HEK293 (cell line): ENCODE results near the gene P2RY6.

Experiments used
- CTCF ChIA-PET: fragments of 350-600 bp; formaldehyde crosslinking; extraction: SDS; loops from one replicate; lab custom pipeline; 2021; ENCODE audit warnings: antibody characterized with exemption; lab: Yijun Ruan, JAX
- POLR2A ChIA-PET: fragments of 300-600 bp; formaldehyde crosslinking; extraction: SDS; loops from one replicate; lab custom pipeline; 2020; ENCODE audit warnings: antibody characterized with exemption, inconsistent platforms; lab: Yijun Ruan, JAX
- H3K27ac ChIP-seq: fragments of 200-500 bp; sonication (Bioruptor generic); 2 replicates; pipeline ENCODE4 v1.5.1; 2014; ENCODE audit warnings: low read depth, low read length, control low read depth, inconsistent platforms; ENCODE audit errors: extremely low read depth
- H3K36me3 ChIP-seq, 2 experiments: fragments of 200-500 bp in 1 of 2; sonication (Bioruptor generic) in 1 of 2; 1 replicate in 1 of 2; 2 replicates in 1 of 2; pipeline ENCODE4 v1.5.1; 2014 to 2017; ENCODE audit warnings: inconsistent platforms in 2 of 2, low read length in 2 of 2; ENCODE audit not compliant: control insufficient read depth in 2 of 2, insufficient read depth in 1 of 2
- H3K4me1 ChIP-seq: fragments of 200-500 bp; sonication (Bioruptor generic); 2 replicates; pipeline ENCODE4 v1.5.1; 2014; ENCODE audit warnings: mild to moderate bottlenecking, low read length, inconsistent platforms; ENCODE audit not compliant: control insufficient read depth, insufficient read depth
- H3K4me3 ChIP-seq: 2 replicates; pipeline ENCODE4 v1.5.1; 2011; ENCODE audit warnings: low read depth, mild to moderate bottlenecking, control low read depth, low read length, moderate library complexity
- H3K9me3 ChIP-seq: fragments of 200-500 bp; sonication (Bioruptor generic); 2 replicates; pipeline ENCODE4 v1.5.1; 2014; ENCODE audit warnings: low read depth, low read length, inconsistent platforms; ENCODE audit not compliant: control insufficient read depth, insufficient read depth
- ELK4 ChIP-seq: IDR thresholded peaks from 2 replicates; pipeline ENCODE4 v1.6.1; 2011; ENCODE audit warnings: mild to moderate bottlenecking, low read depth, low read length, borderline replicate concordance
- GLIS1 ChIP-seq: fragments of 450-650 bp; formaldehyde crosslinking; IDR thresholded peaks from 2 replicates; pipeline ENCODE4 v1.5.1; 2016; ENCODE audit warnings: missing biosample characterization, missing genetic modification characterization
- REPIN1 ChIP-seq: fragments of 450-650 bp; formaldehyde crosslinking; IDR thresholded peaks from 2 replicates; pipeline ENCODE4 v1.5.1; 2017; ENCODE audit warnings: missing biosample characterization, missing genetic modification characterization, low read depth
- ZFP3 ChIP-seq: fragments of 450-650 bp; formaldehyde crosslinking; IDR thresholded peaks from 2 replicates; pipeline ENCODE4 v1.5.1; 2016; ENCODE audit warnings: low read depth, missing biosample characterization, missing genetic modification characterization
- ZFP37 ChIP-seq: fragments of 450-650 bp; formaldehyde crosslinking; IDR thresholded peaks from 2 replicates; pipeline ENCODE4 v1.5.1; 2016; ENCODE audit warnings: missing biosample characterization, missing genetic modification characterization
- ZIC2 ChIP-seq: fragments of 450-650 bp; formaldehyde crosslinking; IDR thresholded peaks from 2 replicates; pipeline ENCODE4 v1.5.1; 2016; ENCODE audit warnings: missing biosample characterization, missing genetic modification characterization
- ZNF133 ChIP-seq: fragments of 450-650 bp; formaldehyde crosslinking; IDR thresholded peaks from 2 replicates; pipeline ENCODE4 v1.5.1; 2016; ENCODE audit warnings: missing biosample characterization, missing genetic modification characterization
- ZNF2 ChIP-seq: fragments of 450-650 bp; formaldehyde crosslinking; IDR thresholded peaks from 2 replicates; pipeline ENCODE4 v1.5.1; 2016; ENCODE audit warnings: missing biosample characterization, missing genetic modification characterization
- ZNF211 ChIP-seq: fragments of 450-650 bp; formaldehyde crosslinking; IDR thresholded peaks from 2 replicates; pipeline ENCODE4 v1.5.1; 2016; ENCODE audit warnings: low read depth, missing biosample characterization, missing genetic modification characterization
- ZNF292 ChIP-seq: fragments of 450-650 bp; formaldehyde crosslinking; IDR thresholded peaks from 2 replicates; pipeline ENCODE4 v1.5.1; 2016; ENCODE audit warnings: low read depth, missing biosample characterization, missing genetic modification characterization, borderline replicate concordance
- ZNF350 ChIP-seq: fragments of 450-650 bp; formaldehyde crosslinking; IDR thresholded peaks from 2 replicates; pipeline ENCODE4 v1.5.0; 2017; ENCODE audit warnings: missing biosample characterization, mild to moderate bottlenecking, missing genetic modification characterization
- ZNF391 ChIP-seq: fragments of 450-650 bp; formaldehyde crosslinking; IDR thresholded peaks from 2 replicates; pipeline ENCODE4 v1.5.1; 2016; ENCODE audit warnings: low read depth, missing biosample characterization, missing genetic modification characterization, borderline replicate concordance
- ZNF433 ChIP-seq: fragments of 450-650 bp; formaldehyde crosslinking; IDR thresholded peaks from 2 replicates; pipeline ENCODE4 v1.5.1; 2016; ENCODE audit warnings: missing biosample characterization, missing genetic modification characterization, low read depth
- ZNF473 ChIP-seq: fragments of 450-650 bp; formaldehyde crosslinking; IDR thresholded peaks from 2 replicates; pipeline ENCODE4 v1.5.1; 2017; ENCODE audit warnings: missing biosample characterization, missing genetic modification characterization
- ZNF768 ChIP-seq: fragments of 450-650 bp; formaldehyde crosslinking; IDR thresholded peaks from 2 replicates; pipeline ENCODE4 v1.5.1; 2018; ENCODE audit warnings: missing biosample characterization, mild to moderate bottlenecking, missing genetic modification characterization
- TF ChIP-seq, protein P1 (sequence below): fragments of 450-650 bp; formaldehyde crosslinking; IDR thresholded peaks from 2 replicates; pipeline ENCODE4 v1.5.1; 2016; ENCODE audit warnings: missing biosample characterization, missing genetic modification characterization
- TF ChIP-seq, protein P2 (sequence below): fragments of 450-650 bp; formaldehyde crosslinking; IDR thresholded peaks from 2 replicates; pipeline ENCODE4 v1.5.1; 2016; ENCODE audit warnings: missing biosample characterization, missing genetic modification characterization

P2RY6 gene

DNA sequence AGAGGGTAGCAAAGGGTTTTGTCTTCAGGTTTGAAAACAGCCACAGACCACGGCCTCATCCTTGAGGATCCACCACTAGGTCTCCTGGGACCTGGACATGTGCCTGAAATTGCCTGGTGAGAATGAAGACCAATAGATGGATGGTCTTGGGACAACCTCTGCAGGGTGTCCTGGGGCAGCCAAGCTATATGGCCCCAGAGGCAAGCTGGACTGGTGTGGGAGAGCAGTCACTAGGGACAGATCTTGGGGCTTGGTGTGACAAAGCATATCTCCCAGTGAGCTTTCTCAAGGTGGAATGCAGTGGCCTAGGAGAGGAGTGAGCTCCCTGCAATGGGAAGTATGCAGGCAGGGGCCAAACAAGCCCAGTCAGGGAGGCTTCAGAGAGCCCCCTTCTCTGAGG, 13.6 kb downstream of the P2RY6 start (continued):
- TF ChIP-seq ELK4 (no peak), ZNF433 (tag by site-specific recombination) (no peak), ZNF211 (no peak), REPIN1 (tag by site-specific recombination) (no peak), ZNF350 (no peak), ZNF768 (no peak), ZNF292 (no peak), ZNF2 (no peak)
- TF ChIP-seq, all 188 proteins: peak for 0

- no peak overlapping the region for H3K27ac ChIP-seq
- H3K36me3 ChIP-seq, result no peaks in the 10 kb centered on the region
- CTCF ChIA-PET, result interaction anchor here (0.6 to 0.7 kb wide), 2 partner anchors 23 to 815 kb away, joined by 3 read pairs; no protein-coding TSS in a partner anchor
- TF ChIP-seq, protein P1, sequence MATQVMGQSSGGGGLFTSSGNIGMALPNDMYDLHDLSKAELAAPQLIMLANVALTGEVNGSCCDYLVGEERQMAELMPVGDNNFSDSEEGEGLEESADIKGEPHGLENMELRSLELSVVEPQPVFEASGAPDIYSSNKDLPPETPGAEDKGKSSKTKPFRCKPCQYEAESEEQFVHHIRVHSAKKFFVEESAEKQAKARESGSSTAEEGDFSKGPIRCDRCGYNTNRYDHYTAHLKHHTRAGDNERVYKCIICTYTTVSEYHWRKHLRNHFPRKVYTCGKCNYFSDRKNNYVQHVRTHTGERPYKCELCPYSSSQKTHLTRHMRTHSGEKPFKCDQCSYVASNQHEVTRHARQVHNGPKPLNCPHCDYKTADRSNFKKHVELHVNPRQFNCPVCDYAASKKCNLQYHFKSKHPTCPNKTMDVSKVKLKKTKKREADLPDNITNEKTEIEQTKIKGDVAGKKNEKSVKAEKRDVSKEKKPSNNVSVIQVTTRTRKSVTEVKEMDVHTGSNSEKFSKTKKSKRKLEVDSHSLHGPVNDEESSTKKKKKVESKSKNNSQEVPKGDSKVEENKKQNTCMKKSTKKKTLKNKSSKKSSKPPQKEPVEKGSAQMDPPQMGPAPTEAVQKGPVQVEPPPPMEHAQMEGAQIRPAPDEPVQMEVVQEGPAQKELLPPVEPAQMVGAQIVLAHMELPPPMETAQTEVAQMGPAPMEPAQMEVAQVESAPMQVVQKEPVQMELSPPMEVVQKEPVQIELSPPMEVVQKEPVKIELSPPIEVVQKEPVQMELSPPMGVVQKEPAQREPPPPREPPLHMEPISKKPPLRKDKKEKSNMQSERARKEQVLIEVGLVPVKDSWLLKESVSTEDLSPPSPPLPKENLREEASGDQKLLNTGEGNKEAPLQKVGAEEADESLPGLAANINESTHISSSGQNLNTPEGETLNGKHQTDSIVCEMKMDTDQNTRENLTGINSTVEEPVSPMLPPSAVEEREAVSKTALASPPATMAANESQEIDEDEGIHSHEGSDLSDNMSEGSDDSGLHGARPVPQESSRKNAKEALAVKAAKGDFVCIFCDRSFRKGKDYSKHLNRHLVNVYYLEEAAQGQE, result peak; percentile 57
- no peak for TF ChIP-seq ZNF391 (tag by site-specific recombination)
- POLR2A ChIA-PET, result no interaction called here
- no peak overlapping the region for H3K4me3 ChIP-seq
- no peaks in the 10 kb centered on the region for H3K9me3 ChIP-seq
- H3K4me1 ChIP-seq, result no peaks in the 10 kb centered on the region
Observed at GRCh38 chr11:73286240-73286810, 14.2 kb downstream of the P2RY6 start.

GRCh38 chr11:73287400-73288101, 15.4 kb downstream of the P2RY6 start:
- POLR2A ChIA-PET, result no interaction called here
- no peaks in the 10 kb centered on the region for H3K4me1 ChIP-seq
- CTCF ChIA-PET, result interaction anchor here (0.6 to 5.6 kb wide), 9 partner anchors 8 to 346 kb away, joined by 4 to 51 read pairs (median 17); partner anchors contain the start of gene ARHGEF17

More at GRCh38 chr11:73287400-73288101, 15.4 kb downstream of the P2RY6 start:
- Histone ChIP-seq H3K4me3 (no peak overlapping the region), H3K27ac (no peak overlapping the region), H3K36me3 (no peaks in the 10 kb centered on the region), H3K9me3 (no peaks in the 10 kb centered on the region)
- TF ChIP-seq ZFP3 (no peak), GLIS1 (peak; percentile 19; the same call in 1 of the 2 replicates), ZIC2 (peak; percentile 51), ZNF473 (tag by site-specific recombination) (no peak), ZFP37 (tag by site-specific recombination) (no peak), ZNF133 (tag by site-specific recombination) (no peak)
- TF ChIP-seq, protein P2, sequence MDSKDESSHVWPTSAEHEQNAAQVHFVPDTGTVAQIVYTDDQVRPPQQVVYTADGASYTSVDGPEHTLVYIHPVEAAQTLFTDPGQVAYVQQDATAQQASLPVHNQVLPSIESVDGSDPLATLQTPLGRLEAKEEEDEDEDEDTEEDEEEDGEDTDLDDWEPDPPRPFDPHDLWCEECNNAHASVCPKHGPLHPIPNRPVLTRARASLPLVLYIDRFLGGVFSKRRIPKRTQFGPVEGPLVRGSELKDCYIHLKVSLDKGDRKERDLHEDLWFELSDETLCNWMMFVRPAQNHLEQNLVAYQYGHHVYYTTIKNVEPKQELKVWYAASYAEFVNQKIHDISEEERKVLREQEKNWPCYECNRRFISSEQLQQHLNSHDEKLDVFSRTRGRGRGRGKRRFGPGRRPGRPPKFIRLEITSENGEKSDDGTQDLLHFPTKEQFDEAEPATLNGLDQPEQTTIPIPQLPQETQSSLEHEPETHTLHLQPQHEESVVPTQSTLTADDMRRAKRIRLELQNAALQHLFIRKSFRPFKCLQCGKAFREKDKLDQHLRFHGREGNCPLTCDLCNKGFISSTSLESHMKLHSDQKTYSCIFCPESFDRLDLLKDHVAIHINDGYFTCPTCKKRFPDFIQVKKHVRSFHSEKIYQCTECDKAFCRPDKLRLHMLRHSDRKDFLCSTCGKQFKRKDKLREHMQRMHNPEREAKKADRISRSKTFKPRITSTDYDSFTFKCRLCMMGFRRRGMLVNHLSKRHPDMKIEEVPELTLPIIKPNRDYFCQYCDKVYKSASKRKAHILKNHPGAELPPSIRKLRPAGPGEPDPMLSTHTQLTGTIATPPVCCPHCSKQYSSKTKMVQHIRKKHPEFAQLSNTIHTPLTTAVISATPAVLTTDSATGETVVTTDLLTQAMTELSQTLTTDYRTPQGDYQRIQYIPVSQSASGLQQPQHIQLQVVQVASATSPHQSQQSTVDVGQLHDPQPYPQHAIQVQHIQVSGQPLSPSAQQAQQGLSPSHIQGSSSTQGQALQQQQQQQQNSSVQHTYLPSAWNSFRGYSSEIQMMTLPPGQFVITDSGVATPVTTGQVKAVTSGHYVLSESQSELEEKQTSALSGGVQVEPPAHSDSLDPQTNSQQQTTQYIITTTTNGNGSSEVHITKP (tag by site-specific recombination), result peak; percentile 35; the same call in 1 of the 2 replicates
- TF ChIP-seq, all 188 proteins: peak for 3
